GM12801 (cell line): ENCODE data around the gene VWF.

Source experiments
- CTCF ChIP-seq: IDR thresholded peaks from one replicate; pipeline ENCODE4 v1.5.1; 2011; ENCODE audit warnings: control low read depth; ENCODE audit not compliant: insufficient read length; ENCODE audit errors: extremely low read depth

The VWF gene

GRCh38 chr12:6074979-6075585 is 49.4 kb downstream of the VWF start:
- no peak for TF ChIP-seq CTCF

GRCh38 chr12:6074427-6074826 is 50.0 kb downstream of the VWF start:
- no peak for TF ChIP-seq CTCF

GRCh38 chr12:6073426-6073825 is 51.0 kb downstream of the VWF start:
- no peak for TF ChIP-seq CTCF

GRCh38 chr12:6072302-6072752 is 52.1 kb downstream of the VWF start:
- no peak for TF ChIP-seq CTCF

GRCh38 chr12:6071589-6071988 is 52.9 kb downstream of the VWF start:
- TF ChIP-seq CTCF = no peak

- no peak for TF ChIP-seq CTCF
Measured at GRCh38 chr12:6070472-6071257, 53.8 kb downstream of the VWF start.

- no peak for TF ChIP-seq CTCF
Measured at GRCh38 chr12:6069437-6070093, 54.9 kb downstream of the VWF start.
